KMS-11 (cell line): ENCODE results near the gene TAL1.

Source experiments
- H2AFZ ChIP-seq: fragments of 200-600 bp; sonication (generic); 2 replicates; pipeline ENCODE4 v1.6.1; 2016; ENCODE audit warnings: antibody characterized with exemption, mixed run types, low read depth
- H3K27ac ChIP-seq: fragments of 200-600 bp; sonication (generic); 2 replicates; pipeline ENCODE4 v1.6.1; 2016; ENCODE audit warnings: mild to moderate bottlenecking, mixed run types
- H3K27me3 ChIP-seq: fragments of 200-600 bp; sonication (generic); 2 replicates; pipeline ENCODE4 v1.6.1; 2017; ENCODE audit warnings: mild to moderate bottlenecking, low read depth, mixed run types, moderate library complexity; ENCODE audit not compliant: insufficient read depth
- H3K36me3 ChIP-seq: fragments of 200-600 bp; sonication (generic); 2 replicates; pipeline ENCODE4 v1.6.1; 2017; ENCODE audit warnings: mild to moderate bottlenecking, mixed run types; ENCODE audit not compliant: insufficient read depth
- H3K4me1 ChIP-seq: fragments of 200-600 bp; sonication (generic); 2 replicates; pipeline ENCODE4 v1.6.1; 2016; ENCODE audit warnings: mild to moderate bottlenecking, low read depth, mixed run types; ENCODE audit not compliant: poor library complexity, severe bottlenecking
- H3K4me2 ChIP-seq: fragments of 200-600 bp; sonication (generic); 2 replicates; pipeline ENCODE4 v1.7.0; 2016; ENCODE audit warnings: mild to moderate bottlenecking, mixed run types
- H3K4me3 ChIP-seq: fragments of 200-600 bp; sonication (generic); IDR thresholded peaks from 2 replicates; pipeline ENCODE4 v1.6.1; 2017; ENCODE audit warnings: low read depth, low read length, mixed read lengths; ENCODE audit not compliant: insufficient read depth
- H3K79me2 ChIP-seq: fragments of 200-600 bp; sonication (generic); 2 replicates; pipeline ENCODE4 v1.6.1; 2016; ENCODE audit warnings: low read depth, mixed run types; ENCODE audit not compliant: insufficient read depth
- H3K9ac ChIP-seq: fragments of 200-600 bp; sonication (generic); 2 replicates; pipeline ENCODE4 v1.6.1; 2016; ENCODE audit warnings: mild to moderate bottlenecking, mixed run types
- H4K20me1 ChIP-seq: fragments of 200-600 bp; sonication (generic); 2 replicates; pipeline ENCODE4 v1.6.1; 2016; ENCODE audit warnings: mild to moderate bottlenecking, mixed run types; ENCODE audit not compliant: insufficient read depth
- CTCF ChIP-seq: fragments of 200-600 bp; sonication (generic); conservative IDR thresholded peaks from 2 replicates; pipeline ENCODE4 v1.6.1; 2017; ENCODE audit warnings: low read depth, mild to moderate bottlenecking, antibody characterized with exemption, low read length, moderate library complexity, mixed read lengths

Gene TAL1

GRCh38 chr1:47216278-47217059 is 15.6 kb downstream of the TAL1 start:
- H3K27me3 ChIP-seq, result no peaks in the 10 kb centered on the region; the same call in 1 of the 2 replicates
- H4K20me1 ChIP-seq, result no peaks in the 10 kb centered on the region
- H3K79me2 ChIP-seq, result no peaks in the 10 kb centered on the region
- no peak overlapping the region for H3K27ac ChIP-seq
- no peak overlapping the region for H3K4me2 ChIP-seq
- no peak overlapping the region for H2AFZ ChIP-seq
- no peak overlapping the region for H3K4me3 ChIP-seq
- no peaks in the 10 kb centered on the region for H3K4me1 ChIP-seq
- H3K36me3 ChIP-seq, result no peaks in the 10 kb centered on the region
- H3K9ac ChIP-seq, result no peak overlapping the region
- no peak for TF ChIP-seq CTCF

- Histone ChIP-seq H3K36me3 (no peaks in the 10 kb centered on the region), H4K20me1 (no peaks in the 10 kb centered on the region), H3K4me3 (no peak overlapping the region), H3K4me2 (no peak overlapping the region), H3K4me1 (no peaks in the 10 kb centered on the region), H3K27ac (no peak overlapping the region), H3K9ac (no peak overlapping the region), H3K27me3 (no peaks in the 10 kb centered on the region; the same call in 1 of the 2 replicates), H2AFZ (no peak overlapping the region), H3K79me2 (no peaks in the 10 kb centered on the region)
- TF ChIP-seq CTCF, result no peak
Observed at GRCh38 chr1:47215713-47216112, 16.3 kb downstream of the TAL1 start.

- no peak overlapping the region for H3K4me3 ChIP-seq
- no peaks in the 10 kb centered on the region for H3K4me1 ChIP-seq
- no peaks in the 10 kb centered on the region; the same call in 1 of the 2 replicates for H3K27me3 ChIP-seq
- no peak overlapping the region for H3K4me2 ChIP-seq
- no peak overlapping the region for H3K9ac ChIP-seq
- no peak overlapping the region for H3K27ac ChIP-seq
- no peak overlapping the region for H2AFZ ChIP-seq
- H4K20me1 ChIP-seq, result no peaks in the 10 kb centered on the region
- no peak for TF ChIP-seq CTCF
- no peaks in the 10 kb centered on the region for H3K36me3 ChIP-seq
- no peaks in the 10 kb centered on the region for H3K79me2 ChIP-seq
Observed at GRCh38 chr1:47214549-47214948, 17.5 kb downstream of the TAL1 start.

GRCh38 chr1:47213230-47213963 is 18.6 kb downstream of the TAL1 start:
- no peaks in the 10 kb centered on the region for H3K79me2 ChIP-seq
- H3K27me3 ChIP-seq, result no peaks in the 10 kb centered on the region; the same call in 1 of the 2 replicates
- no peak overlapping the region for H3K4me3 ChIP-seq
- H3K9ac ChIP-seq, result no peak overlapping the region
- no peak overlapping the region for H3K27ac ChIP-seq
- H3K4me2 ChIP-seq, result no peak overlapping the region
- no peaks in the 10 kb centered on the region for H4K20me1 ChIP-seq
- no peak overlapping the region for H2AFZ ChIP-seq
- no peaks in the 10 kb centered on the region for H3K4me1 ChIP-seq
- H3K36me3 ChIP-seq, result no peaks in the 10 kb centered on the region
- TF ChIP-seq CTCF, result no peak
